Muscle of arm (tissue), 12 donors: ENCODE results near the gene ERBB4. TPM values are rescaled to one million over a fixed set of nuclear protein-coding genes. Genes with fewer than 3 reads are reported as not detected.
A peak's percentile ranks its signal among the peaks of the same experiment; 100 is the strongest.
"Not testable (repeated sequence)": the region's sequence is repeated elsewhere in the genome, so short reads cannot be mapped to it uniquely, and the experiment has no call there.

Experiments
- DNase-seq: peaks from one replicate; pipeline ENCODE4 v3.0.0-alpha.2; 2013
- polyA plus RNA-seq, 12 donors: library from polyadenylated mRNA; unstranded; fragments of 120-200 nt; gene quantifications; one replicate each; pipeline ENCODE4 v1.2.1, GENCODE V29; 2013; ENCODE audit not compliant: insufficient read length in 12 of 12

The ERBB4 gene
- polyA plus RNA-seq, 12 donors, result 3.1 to 16.0 (median 10.8) TPM; not detected in 1

GRCh38 chr2:212146416-212146815 is 392.2 kb downstream of the ERBB4 start:
- DNase-seq, result no peak

DNA sequence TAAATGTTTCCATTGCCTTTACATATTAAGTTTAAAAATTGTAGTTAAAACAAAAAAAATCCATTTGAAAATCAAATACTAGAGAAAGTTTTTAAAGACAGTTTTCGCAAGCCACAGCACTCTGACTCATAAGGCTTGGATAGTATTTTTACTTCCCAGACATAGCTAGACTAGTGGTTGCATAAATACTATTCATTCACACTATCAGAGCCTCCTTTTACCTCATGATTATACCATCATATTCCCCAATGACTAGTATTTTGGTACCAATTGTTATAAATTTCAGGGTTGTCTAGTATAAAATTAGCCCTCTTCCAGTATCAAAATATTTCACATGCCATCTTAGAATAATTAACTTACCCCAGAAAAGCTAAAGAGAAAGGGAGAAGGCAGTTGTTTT is 393.5 kb downstream of the ERBB4 start:
- DNase-seq, result no peak

DNA sequence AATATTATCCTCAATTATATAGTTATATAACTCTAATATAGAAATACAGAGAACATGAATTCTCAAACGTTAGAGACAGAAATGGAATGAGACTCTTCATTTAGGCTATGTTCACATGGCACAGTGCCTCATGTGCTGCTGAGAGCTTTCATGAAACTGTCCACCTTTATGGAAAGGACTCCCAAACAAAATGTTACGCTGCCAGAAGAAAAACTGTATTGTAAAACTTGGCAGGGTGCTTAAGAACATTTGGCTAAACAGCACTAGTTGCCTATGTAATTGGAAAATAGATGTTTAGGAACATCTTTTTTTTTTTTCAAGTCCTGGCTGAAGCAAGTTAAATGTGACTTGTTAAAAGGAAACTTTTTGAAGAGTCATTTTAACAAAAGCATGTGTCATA is 396.0 kb downstream of the ERBB4 start:
- peak; percentile 25 for DNase-seq

DNA sequence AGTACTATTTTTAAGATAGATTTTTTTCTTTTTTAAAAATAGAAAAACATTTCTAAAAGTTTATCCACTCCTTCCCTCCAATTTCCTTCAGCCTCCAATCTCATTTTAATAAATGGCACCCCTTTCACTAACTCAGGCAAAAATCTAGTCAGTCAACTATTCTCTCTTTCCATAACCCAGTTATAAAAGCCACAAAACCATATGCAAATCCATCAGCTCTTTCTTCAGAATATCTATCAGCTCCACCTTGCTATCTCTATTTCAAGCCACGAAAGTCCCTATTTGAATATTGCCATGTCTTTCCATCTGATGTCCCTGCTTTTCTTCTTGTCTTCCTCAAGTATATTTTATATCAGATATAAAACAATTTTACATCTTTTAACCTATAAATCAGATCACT is 397.1 kb downstream of the ERBB4 start:
- no peak for DNase-seq

DNA sequence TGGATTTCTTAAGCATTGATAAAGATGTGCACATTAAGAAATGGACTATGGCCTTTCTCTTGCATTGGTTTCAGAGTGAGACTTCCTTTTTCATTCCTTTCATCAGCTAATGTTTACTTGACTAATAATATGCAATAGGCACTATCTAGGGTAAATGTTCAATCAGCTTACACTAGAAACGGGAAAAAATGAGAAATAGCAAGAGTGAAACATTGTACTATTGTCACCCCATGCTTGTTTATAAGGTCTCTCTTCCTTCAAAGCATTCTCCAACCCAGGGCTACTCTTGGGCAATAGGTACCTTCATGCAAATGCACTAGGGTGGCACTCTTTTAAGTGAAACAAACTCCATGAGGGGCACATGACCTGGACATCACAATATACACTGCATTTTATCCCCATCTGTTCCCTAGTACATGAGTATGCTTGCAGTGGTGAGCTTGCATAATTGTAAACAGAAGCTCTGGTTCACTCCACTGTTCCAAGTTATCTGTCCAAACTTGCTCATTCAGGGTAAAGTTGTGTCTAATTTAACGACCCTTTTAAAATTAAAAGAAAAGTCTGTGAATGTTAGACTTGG is 402.3 kb downstream of the ERBB4 start:
- no peak for DNase-seq

DNA sequence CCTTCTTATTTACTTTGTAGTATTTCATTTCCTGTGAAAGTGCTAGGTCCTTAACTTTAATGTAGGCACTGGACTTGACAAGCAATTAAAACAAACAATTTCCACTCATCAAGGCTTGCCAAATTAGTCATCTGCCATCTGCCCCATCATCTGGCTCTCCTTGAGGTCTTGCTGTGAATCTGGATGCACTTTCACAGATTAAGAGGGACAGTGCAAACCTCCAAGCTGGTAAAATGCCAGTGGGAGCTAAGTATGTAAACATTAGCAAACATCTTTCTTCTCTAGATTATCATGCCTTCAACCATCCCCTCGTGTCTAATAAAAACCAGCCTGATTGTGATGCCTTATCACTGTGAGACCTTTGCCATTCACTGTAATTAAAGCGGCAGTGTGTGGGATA is 402.9 kb downstream of the ERBB4 start:
- no peak for DNase-seq

GRCh38 chr2:212133337-212133736 is 405.3 kb downstream of the ERBB4 start:
- no peak for DNase-seq

DNA sequence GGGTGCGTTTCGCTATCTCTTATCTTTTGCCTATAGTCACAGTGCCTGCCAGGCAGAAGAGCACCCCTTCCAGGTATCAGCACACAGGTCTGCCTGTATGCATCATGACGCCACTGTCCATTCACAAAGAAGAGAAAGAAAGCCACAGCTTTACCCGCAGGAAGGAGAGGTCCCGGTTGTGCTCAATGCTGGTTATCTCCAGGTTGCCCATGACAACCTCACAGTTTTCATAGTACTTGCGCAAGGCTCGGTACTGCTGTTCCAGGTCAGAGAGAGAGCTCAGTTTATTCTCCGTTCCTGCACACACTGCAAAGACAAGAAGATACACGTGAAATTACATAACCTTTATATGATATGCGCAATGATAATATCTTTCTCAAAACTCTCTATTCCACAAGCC is 414.0 kb downstream of the ERBB4 start:
- no peak for DNase-seq

DNA sequence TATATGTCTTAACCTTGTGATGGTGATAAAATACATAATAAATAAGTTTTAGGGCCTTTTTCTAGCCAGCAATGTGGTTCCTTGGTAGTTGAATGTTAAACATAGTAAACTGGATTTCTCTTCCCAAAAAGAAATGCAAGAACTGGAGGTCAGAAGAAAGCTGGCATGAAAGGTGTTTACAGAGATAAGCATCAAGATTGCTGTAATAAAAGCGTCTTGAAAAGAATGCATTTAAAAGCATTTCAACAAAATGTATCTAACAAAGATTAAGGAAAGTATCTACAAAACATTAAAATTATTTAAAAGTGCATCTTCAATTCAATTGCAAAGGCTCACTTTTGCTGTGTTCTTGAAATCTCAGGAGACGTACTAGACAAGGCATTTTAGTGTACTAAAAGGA is 419.0 kb downstream of the ERBB4 start:
- no peak for DNase-seq

GRCh38 chr2:212117926-212118325 is 420.7 kb downstream of the ERBB4 start:
- peak; percentile 6 for DNase-seq

DNA sequence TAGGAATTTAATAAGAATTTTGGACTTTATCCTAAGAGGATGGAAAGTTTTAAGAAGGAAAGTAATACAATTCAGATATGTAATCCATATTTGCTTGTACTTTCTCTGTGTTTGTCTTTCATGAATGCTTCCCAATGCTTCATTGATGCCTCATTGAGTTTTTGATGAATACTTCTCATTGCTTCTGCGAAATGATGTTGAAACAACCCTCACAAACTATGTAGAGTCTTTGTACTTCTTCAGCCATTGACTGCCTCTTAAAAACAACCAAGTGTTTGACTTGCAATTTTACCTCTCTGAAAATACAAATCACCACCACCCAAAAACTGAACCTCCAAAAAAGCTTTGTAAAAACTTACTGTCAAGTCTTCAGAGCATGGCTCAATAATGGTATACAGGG is 424.1 kb downstream of the ERBB4 start:
- DNase-seq, result no peak

DNA sequence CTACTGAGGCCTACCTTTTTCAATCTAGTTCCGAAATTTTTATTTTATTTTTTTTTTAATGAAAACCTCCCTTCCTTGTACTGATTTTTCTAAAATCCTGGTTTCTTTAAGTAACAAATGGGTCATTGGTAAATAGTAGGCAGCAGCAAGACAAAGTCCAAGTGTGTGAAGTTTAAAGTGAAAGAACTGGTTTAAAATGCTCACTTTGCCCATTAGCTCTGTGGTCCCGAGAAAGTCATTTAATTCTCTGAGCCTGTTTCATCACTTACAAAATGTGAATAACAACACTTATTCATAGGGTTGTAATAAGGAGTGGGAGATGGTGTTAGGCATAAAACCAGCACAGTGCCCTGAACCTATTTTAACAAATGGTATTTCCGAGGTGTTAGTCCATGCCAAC is 426.2 kb downstream of the ERBB4 start:
- DNase-seq, result no peak

GRCh38 chr2:212109792-212110680 is 428.6 kb downstream of the ERBB4 start:
- DNase-seq, result no peak

DNA sequence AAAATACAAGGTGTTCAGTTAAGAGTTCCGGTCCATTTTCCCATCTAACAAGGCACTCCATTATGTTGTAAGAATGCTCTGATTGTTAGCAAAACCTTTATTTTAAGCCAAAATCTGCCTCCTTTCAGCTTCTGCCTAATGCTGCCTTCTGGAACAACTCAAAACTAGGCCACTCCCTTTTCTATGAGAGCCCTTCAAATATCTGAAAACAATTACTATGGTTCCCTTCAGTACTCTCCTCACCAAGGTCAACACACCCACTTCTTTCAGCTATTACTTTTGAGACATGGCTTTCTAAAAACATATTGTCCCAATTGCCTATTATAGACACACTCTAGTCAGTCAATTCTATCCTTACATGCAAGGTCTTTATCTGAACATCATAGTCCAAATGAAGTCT is 429.4 kb downstream of the ERBB4 start:
- DNase-seq, result no peak

DNA sequence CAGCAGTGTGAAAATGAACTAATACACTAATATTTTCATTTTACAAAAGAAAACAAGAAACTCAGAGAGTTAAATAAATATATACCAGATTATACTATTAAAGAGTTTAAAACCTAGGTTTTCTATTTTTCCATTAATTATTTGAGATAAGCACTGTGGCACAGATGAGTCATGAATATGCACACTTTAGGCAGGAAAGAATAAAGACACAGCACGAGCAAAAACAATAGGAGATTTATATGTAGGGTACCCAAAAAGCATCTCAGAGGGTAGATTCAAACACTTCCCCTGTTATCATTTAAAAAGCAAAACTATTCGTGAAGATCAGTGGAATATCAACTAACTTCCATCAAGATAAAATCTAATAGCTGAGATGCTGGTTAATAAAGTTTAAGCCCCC is 430.6 kb downstream of the ERBB4 start:
- DNase-seq, result no peak

DNA sequence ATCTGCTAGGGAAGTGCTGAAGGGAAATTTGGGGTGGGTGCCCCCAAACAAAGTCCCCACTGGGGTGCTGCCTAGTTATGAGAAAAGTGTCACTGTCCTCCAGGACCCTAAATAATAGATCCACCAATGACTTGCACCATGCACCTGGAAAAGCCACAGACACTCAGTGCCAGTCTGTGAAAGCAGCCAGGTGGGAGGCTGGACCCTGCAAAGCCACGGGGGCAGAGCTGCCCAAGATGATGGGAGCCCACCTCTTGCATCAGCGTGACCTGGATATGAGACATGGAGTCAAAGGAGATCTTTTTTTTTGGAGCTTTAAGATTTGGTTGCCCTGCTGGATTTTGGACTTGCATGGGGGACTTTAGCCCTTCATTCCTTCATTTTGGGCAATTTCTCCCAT is 431.6 kb downstream of the ERBB4 start:
- DNase-seq, result no peak

DNA sequence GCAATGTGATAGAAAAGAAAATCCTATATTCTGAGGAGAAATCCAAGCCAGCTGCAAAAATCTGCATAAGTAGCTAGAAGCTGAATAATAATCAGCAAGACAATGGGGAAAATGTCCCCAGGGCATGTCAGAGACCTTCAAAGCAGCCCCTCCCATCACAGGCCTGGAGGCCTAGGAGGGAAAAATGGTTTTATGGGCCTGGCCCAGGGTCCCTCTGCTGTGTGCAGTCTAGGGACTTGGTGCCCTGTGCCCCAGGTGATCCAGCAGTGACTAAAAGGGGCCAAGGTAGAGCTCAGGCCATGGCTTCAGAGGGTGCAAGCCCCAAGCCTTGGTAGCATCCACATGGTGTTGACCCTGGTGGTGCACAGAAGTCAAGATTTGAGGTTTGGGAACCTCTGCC is 432.1 kb downstream of the ERBB4 start:
- DNase-seq, result not testable (repeated sequence)

DNA sequence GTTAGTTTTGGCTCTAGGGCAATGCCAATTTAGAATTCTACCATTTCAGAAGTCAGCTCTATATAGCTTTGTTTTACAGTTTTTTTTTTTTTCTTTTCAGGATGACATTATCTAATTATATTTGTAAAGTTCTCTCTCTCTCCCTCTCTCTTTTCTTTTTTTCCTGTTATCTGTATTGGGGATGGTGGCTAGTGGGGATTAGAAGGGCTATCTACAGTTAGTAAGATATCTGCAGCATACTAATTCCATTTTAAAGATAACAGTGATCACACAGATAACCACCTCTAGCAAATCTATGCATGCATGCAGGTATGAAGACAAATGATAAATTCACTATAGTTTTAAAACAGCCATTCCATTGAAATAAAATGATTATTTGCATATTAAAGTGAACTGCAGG is 438.9 kb downstream of the ERBB4 start:
- no peak for DNase-seq

DNA sequence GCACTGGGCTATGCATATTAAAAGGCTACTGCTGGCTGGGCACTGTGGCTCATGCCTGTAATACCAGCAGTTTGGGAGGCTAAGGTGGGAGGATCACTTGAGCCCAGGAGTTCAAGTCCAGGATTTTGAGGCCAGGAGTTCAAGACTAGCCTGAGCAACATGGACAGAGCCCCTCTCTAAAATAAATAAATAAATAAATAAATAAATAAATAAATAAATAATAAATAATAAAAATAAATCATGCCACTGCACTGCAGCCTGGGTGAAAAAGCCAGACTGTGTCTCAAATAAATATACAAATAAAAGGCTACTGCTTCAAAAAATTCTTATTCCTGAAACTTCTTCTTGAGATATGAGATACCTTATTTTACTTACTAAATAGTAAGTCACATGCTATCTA is 439.6 kb downstream of the ERBB4 start:
- DNase-seq, result no peak

DNA sequence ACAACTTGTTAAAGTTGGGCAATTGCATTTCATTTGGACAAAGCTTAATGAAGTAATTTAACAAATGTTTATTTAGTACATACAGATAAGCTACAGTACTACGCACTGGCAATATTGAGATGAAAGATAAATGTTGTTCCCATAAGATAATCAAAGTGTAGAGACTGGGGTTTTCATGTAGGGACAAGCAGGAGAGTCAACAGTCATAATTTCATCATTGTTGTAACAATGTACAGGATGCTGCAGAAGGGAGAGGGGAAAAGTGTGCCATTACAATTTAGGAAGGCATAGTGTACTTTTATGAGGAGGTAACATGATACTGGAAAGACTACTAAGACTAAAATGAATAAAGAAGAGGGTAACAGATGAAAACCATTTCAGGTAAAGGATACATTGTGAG is 441.6 kb downstream of the ERBB4 start:
- DNase-seq, result no peak

DNA sequence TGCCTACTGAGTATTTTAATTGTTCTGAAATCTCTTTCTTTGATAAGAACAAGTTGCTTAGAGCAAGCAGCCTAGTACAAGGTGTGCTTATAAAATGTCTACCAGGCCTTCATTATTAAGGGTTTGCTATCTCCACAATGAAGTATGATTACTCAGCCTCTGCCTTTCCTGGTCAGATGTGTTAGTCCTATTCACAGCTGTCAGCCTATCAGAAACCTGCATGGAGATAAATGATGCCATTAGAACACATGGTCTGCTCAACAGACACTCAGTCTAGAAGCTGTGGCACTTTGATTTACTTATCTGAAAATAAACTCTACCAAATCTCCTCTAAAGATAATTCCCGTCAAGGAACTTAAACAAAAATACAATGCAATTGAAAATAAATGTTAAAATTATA is 448.7 kb downstream of the ERBB4 start:
- DNase-seq, result no peak

GRCh38 chr2:212088353-212088752 is 450.2 kb downstream of the ERBB4 start:
- DNase-seq, result no peak

- no peak for DNase-seq
Measured at GRCh38 chr2:212083492-212083891, 455.1 kb downstream of the ERBB4 start.

GRCh38 chr2:212078103-212078502 is 460.5 kb downstream of the ERBB4 start:
- no peak for DNase-seq
